GM10266 (cell line): ENCODE measurements around the gene EIF4ENIF1.
"Not testable (repeated sequence)": the region's sequence is repeated elsewhere in the genome, so short reads cannot be mapped to it uniquely, and the experiment has no call there.

Experiments used
- DNase-seq: peaks from one replicate; pipeline ENCODE4 v3.0.0; 2012; ENCODE audit errors: extremely low spot score
- TF ChIP-seq, protein P1 (sequence below): IDR thresholded peaks from 2 replicates; pipeline ENCODE4 v1.5.1; 2012; ENCODE audit warnings: mild to moderate bottlenecking, low read depth; ENCODE audit not compliant: control insufficient read depth, insufficient read depth; ENCODE audit errors: missing control alignments

Gene EIF4ENIF1

DNA sequence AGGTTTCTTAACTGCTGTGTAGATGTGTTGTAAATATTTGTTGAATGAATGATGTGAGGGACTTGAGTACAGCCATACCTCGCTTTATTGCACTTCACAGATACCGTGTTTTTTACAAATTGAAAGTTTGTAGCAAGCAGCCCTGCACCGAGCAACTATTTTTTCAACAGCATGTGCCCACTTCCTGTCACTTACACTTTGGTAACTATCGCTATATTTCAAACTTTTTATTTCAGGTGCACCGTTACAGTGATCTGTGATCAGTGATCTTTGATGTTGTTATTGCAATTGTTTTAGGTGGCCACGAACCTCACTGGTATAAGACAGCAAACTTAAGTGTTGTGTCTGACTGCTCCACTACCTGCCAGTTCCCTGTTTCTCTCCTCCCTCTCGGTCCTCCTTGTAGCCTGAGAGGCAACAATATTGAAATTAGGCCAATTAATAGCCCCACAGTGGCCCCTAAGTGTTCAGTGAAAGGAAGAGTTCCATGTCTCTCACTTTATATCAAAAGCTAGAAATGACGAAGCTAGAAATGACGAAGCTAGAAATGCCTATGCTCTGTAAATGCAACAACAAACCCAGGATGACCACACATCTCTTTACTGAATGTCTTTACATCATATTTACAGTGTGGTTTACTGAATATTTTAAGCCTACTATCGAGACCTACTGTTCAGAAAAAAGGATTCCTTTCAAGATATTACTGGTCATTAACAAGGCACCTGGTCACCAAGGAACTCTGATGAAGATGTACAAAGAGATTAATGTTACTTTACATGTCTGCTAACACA lies 7.7 kb upstream of the EIF4ENIF1 start:
- TF ChIP-seq, protein P1, sequence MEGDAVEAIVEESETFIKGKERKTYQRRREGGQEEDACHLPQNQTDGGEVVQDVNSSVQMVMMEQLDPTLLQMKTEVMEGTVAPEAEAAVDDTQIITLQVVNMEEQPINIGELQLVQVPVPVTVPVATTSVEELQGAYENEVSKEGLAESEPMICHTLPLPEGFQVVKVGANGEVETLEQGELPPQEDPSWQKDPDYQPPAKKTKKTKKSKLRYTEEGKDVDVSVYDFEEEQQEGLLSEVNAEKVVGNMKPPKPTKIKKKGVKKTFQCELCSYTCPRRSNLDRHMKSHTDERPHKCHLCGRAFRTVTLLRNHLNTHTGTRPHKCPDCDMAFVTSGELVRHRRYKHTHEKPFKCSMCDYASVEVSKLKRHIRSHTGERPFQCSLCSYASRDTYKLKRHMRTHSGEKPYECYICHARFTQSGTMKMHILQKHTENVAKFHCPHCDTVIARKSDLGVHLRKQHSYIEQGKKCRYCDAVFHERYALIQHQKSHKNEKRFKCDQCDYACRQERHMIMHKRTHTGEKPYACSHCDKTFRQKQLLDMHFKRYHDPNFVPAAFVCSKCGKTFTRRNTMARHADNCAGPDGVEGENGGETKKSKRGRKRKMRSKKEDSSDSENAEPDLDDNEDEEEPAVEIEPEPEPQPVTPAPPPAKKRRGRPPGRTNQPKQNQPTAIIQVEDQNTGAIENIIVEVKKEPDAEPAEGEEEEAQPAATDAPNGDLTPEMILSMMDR: no peak
- no peak for DNase-seq

DNA sequence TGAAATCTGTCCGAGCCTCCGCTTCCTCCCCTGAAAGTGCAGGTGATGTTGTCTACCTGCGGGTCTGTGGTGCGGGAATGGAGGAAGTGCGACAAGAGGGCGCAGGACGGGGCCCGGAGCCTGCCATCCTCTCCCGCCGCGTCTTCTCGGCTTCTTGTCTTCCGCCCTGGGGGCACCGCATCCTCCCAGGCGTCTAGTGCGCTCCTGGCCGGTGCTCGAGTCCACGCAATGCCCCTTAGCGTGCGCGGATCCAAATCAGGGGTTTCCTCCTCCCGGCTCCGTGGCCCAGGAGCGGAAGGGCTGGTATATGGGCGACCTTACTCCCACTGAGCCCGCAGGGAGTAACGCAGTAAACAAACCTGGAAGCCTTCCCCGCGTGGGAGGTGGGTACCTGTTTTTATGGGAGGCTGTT lies 7.1 kb upstream of the EIF4ENIF1 start:
- TF ChIP-seq, protein P1: no peak
- no peak for DNase-seq

DNA sequence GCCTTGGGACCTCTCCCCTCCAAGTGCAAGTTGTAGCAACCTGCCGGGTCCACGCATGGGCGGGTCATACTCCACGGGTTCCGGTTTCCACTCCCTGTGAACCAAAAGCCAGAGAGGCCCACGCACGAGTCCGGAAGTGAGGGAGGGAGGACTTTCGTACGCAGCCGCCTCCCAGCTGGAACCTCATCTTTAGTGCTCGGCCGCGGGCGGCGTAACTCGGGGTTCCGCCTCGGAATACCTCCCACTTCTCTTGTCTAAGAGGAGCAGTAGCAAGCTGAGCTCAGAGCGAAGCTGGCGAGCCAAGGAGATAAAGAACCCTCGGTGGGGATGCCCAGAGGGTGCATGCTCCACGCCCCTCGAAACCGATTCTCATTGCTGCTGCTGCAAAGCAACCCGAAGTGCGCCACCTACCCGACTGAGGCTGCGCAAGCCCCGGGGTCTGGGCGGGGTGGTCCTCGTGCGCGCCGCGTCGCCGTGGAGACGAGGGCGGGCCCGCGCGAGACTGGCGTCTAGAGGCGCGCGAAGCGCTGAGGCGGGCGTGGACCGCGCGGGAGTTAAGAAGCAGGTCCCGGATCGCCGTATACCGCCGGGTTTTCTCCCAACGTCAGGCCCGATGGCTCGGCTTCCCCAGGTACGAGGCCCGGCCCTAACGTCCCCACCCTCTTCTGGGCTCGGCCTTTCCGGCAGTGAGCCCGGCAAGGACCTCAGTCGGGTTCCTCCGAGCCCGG lies 6.5 kb upstream of the EIF4ENIF1 start, which contains the start of gene SFI1:
Gene SFI1 (plus strand): TSS at position 530 of the 728 bp plus-strand sequence. CDS start 11,749 bp downstream, outside the sequence.
- TF ChIP-seq, protein P1: peak; percentile 46
- DNase-seq: peak; percentile 91

DNA sequence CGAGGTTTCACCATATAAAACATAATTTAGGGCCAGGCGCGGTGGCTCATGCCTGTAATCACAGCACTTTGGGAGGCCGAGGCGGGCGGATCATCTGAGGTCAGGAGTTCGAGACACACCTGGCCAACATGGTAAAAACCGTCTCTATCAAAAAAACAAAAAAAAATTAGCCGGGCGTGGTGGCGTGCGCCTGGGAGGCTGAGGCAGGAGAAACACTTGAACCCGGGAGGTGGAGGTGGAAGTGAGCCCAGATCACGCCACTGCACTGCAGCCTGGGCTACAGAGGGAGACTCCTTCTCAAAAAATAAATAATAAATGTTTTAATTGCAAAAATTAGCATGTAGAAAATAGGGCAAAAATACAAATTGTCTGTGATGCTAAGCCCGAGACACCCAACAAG lies 5.7 kb upstream of the EIF4ENIF1 start:
- DNase-seq: no peak
- TF ChIP-seq, protein P1: no peak

DNA sequence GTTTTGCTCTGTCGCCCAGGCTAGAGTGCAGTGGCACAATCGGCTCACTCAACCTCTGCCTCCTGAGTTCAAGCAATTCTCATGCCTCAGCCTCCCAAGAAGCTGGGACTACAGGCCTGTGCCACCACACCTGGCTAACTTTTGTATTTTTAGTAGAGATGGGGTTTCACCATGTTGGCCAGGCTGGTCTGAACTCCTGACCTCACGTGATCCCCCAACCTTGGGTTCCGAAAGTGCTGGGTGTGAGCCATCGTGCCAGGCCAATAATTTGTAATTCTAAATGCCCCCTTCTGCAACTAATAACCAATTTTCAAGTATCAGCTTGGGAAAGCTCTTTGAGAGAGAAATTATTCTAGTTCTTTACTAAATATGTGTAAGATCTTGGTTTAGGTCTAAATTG lies 3.7 kb upstream of the EIF4ENIF1 start:
- not testable (repeated sequence) for DNase-seq

DNA sequence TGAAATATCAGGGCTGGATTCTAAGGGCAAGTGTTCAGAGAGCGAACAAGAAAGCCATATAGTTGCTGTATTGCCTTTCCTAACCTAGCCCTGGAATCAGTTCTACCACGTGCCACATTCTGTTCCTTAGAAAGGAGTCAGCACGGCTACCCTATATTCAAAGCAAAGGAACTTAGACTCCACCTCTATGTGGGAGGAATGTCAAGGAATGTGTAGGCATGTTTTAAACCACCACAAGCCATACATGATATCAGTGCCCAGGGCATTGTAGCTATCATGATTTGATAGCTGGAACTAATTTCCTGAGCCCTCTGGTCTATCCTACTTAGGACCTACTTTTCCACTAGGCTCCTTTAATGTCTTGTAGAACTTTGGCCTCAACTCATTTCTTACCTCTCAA lies 2.5 kb upstream of the EIF4ENIF1 start:
- TF ChIP-seq, protein P1: no peak
- DNase-seq: no peak

DNA sequence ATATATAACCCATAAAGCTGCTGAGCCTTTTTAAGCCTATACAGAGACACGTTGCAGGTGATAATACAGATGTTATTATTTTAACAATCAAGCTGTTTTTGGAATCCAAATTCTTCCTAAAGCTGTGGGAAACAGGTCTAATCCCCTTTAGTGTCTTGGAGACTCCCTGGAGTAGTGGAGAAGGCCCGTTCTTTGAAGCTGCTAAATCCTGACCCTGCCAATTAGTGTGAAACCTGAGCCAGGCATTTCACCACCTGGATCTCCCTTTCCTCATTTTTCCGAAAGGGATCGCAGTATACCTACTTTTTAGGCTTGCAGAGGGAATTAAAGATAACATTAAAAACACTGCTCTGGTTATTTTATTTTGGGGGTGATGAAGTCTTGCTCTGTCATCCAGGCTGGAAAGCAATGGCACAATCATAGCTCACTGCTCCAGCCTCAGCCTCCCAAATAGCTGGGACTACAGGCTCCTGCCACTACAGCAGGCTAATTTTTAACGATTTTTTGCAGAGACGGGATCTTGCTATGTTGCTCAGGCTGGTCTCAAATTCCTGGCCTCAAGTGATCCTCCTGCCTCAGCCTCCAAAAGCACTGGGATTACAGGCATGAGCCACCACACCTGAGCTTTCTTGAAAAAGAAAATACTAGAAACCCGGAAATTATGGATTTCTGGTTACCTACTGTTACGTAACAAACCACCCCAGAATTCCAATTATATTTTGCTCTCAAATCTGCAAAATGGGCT lies 1.7 kb upstream of the EIF4ENIF1 start:
- TF ChIP-seq, protein P1: no peak

More for the DNA sequence above, 1.7 kb upstream of the EIF4ENIF1 start:
- no peak for DNase-seq
